PC-3 (cell line): ENCODE measurements around the gene ZNFX1. TPM values are rescaled to one million over a fixed set of nuclear protein-coding genes. Genes with fewer than 3 reads are reported as not detected.
"Not testable (repeated sequence)": the region's sequence is repeated elsewhere in the genome, so short reads cannot be mapped to it uniquely, and the experiment has no call there.

Experiments used
- ATAC-seq: fragments of 200-7000 bp; cut with Tn5 transposase; 2 replicates; pipeline ENCODE4 v1.9.1; 2020; ENCODE audit warnings: mild to moderate bottlenecking, moderate library complexity
- BruUV-seq: library from RNA; stranded (reverse); fragments of 400-500 nt; replicated peaks from 2 replicates; lab custom pipeline; 2021; lab: Mats Ljungman, UMichigan
- CTCF ChIA-PET: fragments of 300-600 bp; sonication (Branson Sonifier 250); formaldehyde crosslinking; loops from one replicate; lab custom pipeline; 2022; ENCODE audit warnings: antibody characterized with exemption; lab: Charles Lee
- POLR2A ChIA-PET: fragments of 300-600 bp; sonication (Branson Sonifier 250); formaldehyde crosslinking; loops from one replicate; lab custom pipeline; 2022; ENCODE audit warnings: antibody characterized with exemption; ENCODE audit not compliant: unreplicated experiment; lab: Charles Lee
- DNase-seq: peaks from one replicate; pipeline ENCODE4 v3.0.0-alpha.2; 2015
- H2AFZ ChIP-seq: fragments of 300-600 bp; sonication (generic); 2 replicates; pipeline ENCODE4 v1.6.0; 2016; ENCODE audit warnings: antibody characterized with exemption, low read length
- H3F3A ChIP-seq: fragments of 300-600 bp; sonication (generic); one replicate; pipeline ENCODE4 v1.6.0; 2017; ENCODE audit warnings: antibody characterized with exemption, low read length, control low read depth, mild to moderate bottlenecking; ENCODE audit not compliant: unreplicated experiment
- H3K27ac ChIP-seq: fragments of 300-600 bp; sonication (generic); 2 replicates; pipeline ENCODE4 v1.5.1; 2016; ENCODE audit warnings: mild to moderate bottlenecking, low read length
- H3K27me3 ChIP-seq: fragments of 300-600 bp; sonication (generic); 2 replicates; pipeline ENCODE4 v1.6.1; 2016; ENCODE audit warnings: low read length, mixed read lengths
- H3K36me3 ChIP-seq: fragments of 300-600 bp; sonication (generic); 2 replicates; pipeline ENCODE4 v1.6.1; 2016; ENCODE audit warnings: low read depth, mixed run types, low read length, mixed read lengths
- H3K4me1 ChIP-seq: fragments of 300-600 bp; sonication (generic); 2 replicates; pipeline ENCODE4 v1.5.1; 2016; ENCODE audit warnings: low read length; ENCODE audit not compliant: insufficient read depth
- H3K4me2 ChIP-seq: fragments of 300-600 bp; sonication (generic); 2 replicates; pipeline ENCODE4 v1.6.0; 2016; ENCODE audit warnings: low read length
- H3K4me3 ChIP-seq: fragments of 300-600 bp; sonication (generic); 2 replicates; pipeline ENCODE4 v1.5.1; 2016; ENCODE audit warnings: mild to moderate bottlenecking, low read length, mixed read lengths
- H3K79me2 ChIP-seq: fragments of 300-600 bp; sonication (generic); 2 replicates; pipeline ENCODE4 v1.6.1; 2017; ENCODE audit warnings: low read length, mixed read lengths
- H3K9ac ChIP-seq: fragments of 300-600 bp; sonication (generic); 2 replicates; pipeline ENCODE4 v1.6.0; 2016; ENCODE audit warnings: mild to moderate bottlenecking, low read length
- H3K9me2 ChIP-seq: fragments of 300-600 bp; sonication (generic); replicated peaks from 2 replicates; pipeline ENCODE4 v1.6.1; 2016; ENCODE audit warnings: mixed run types, low read length, mixed read lengths
- H3K9me3 ChIP-seq: fragments of 300-600 bp; sonication (generic); 2 replicates; pipeline ENCODE4 v1.6.1; 2016; ENCODE audit warnings: low read length, mixed read lengths
- H4K20me1 ChIP-seq: fragments of 300-600 bp; sonication (generic); 2 replicates; pipeline ENCODE4 v1.6.1; 2016; ENCODE audit warnings: low read length, mixed read lengths
- CTCF ChIP-seq: fragments of 300-600 bp; sonication (generic); conservative IDR thresholded peaks from 2 replicates; pipeline ENCODE4 v1.5.1; 2017; ENCODE audit warnings: antibody characterized with exemption, low read depth, mild to moderate bottlenecking, low read length
- EZH2 ChIP-seq: fragments of 300-600 bp; sonication (generic); IDR thresholded peaks from one replicate; pipeline ENCODE4 v1.6.1; 2017; ENCODE audit warnings: antibody characterized with exemption, mild to moderate bottlenecking, low read length; ENCODE audit not compliant: unreplicated experiment
- EZH2phosphoT487 ChIP-seq: fragments of 300-600 bp; sonication (generic); IDR thresholded peaks from 2 replicates; pipeline ENCODE4 v1.6.1; 2018; ENCODE audit warnings: mild to moderate bottlenecking, antibody characterized with exemption, low read length, borderline replicate concordance
- intact Hi-C: fragments of 100-400 bp; cut with micrococcal nuclease; formaldehyde crosslinking; loops from 2 replicates; pipeline ENCODE4 v1.9.0; 2023
- total RNA-seq: library from RNA; depleted of rRNA; stranded (reverse); fragments of >200 nt; gene quantifications from 2 replicates; pipeline ENCODE4 v1.2.3, GENCODE V29; 2014; rRNA removed

The ZNFX1 gene
- total RNA-seq, 1 experiment from 2014 or later: 18.8 TPM

GRCh38 chr20:49203011-49203410 lies 74.8 kb downstream of the ZNFX1 start:
- TF ChIP-seq CTCF (no peak), EZH2 (no peak), EZH2phosphoT487 (no peak)
- no TSS peak for BruUV-seq
- no peaks in the 10 kb centered on the region for H3K4me1 ChIP-seq
- POLR2A ChIA-PET: no interaction called here
- CTCF ChIA-PET: no interaction called here
- ATAC-seq (no peak), DNase-seq (no peak)
- H3K9ac ChIP-seq: no peak overlapping the region
- no peaks in the 10 kb centered on the region for H4K20me1 ChIP-seq
- no peaks in the 10 kb centered on the region for H3K9me2 ChIP-seq
- no peaks in the 10 kb centered on the region for H3F3A ChIP-seq
- H3K36me3 ChIP-seq: no peaks in the 10 kb centered on the region
- no peaks in the 10 kb centered on the region for H3K27me3 ChIP-seq
- H3K4me3 ChIP-seq: no peak overlapping the region
- no peak overlapping the region for H2AFZ ChIP-seq
- H3K4me2 ChIP-seq: no peak overlapping the region
- no peaks in the 10 kb centered on the region for H3K9me3 ChIP-seq
- H3K27ac ChIP-seq: no peak overlapping the region
- intact Hi-C loops: no loop called here
- no peaks in the 10 kb centered on the region for H3K79me2 ChIP-seq

DNA sequence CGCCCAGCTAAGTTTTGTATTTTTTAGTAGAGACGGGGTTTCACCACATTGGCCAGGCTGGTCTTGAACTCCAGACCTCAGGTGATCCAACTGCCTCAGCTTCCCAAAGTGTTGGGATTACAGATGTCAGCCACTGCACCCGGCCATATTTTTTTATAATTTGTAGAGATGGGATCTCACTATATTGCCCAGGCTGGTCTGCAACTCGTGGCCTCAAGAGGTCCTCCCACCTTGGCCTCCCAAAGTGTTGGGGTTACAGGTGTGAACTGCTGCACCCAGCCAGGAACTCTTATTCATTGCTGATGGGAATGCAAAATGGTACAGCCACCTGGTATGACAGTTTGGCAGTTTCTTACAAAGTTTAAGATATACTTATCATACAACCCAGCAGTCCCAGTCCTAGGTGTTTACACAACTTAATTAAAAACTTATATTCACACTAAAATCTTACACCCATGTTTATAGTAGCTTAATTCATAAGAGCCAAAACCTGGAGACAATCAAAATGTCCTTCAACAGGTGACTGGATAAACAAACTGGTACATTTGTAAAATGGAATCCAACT lies 78.0 kb downstream of the ZNFX1 start:
- CTCF ChIA-PET: no interaction called here
- Histone ChIP-seq H3K36me3 (no peaks in the 10 kb centered on the region), H2AFZ (no peak overlapping the region), H4K20me1 (no peaks in the 10 kb centered on the region), H3K4me3 (no peak overlapping the region), H3K27me3 (no peaks in the 10 kb centered on the region), H3K27ac (no peak overlapping the region), H3K9me3 (no peaks in the 10 kb centered on the region), H3K4me1 (no peaks in the 10 kb centered on the region), H3K4me2 (no peak overlapping the region), H3K79me2 (no peaks in the 10 kb centered on the region), H3K9me2 (no peaks in the 10 kb centered on the region), H3F3A (no peaks in the 10 kb centered on the region), H3K9ac (no peak overlapping the region)
- no peak for ATAC-seq
- no peak for DNase-seq
- no TSS peak for BruUV-seq
- TF ChIP-seq CTCF (no peak), EZH2phosphoT487 (no peak), EZH2 (no peak)
- intact Hi-C loops: no loop called here
- POLR2A ChIA-PET: no interaction called here

- H3K27me3 ChIP-seq, intact Hi-C loops, H3K79me2 ChIP-seq, H3K9me3 ChIP-seq, H3K27ac ChIP-seq, H4K20me1 ChIP-seq, H3K4me1 ChIP-seq, DNase-seq, ATAC-seq, BruUV-seq, CTCF ChIA-PET, H3K36me3 ChIP-seq, H3K9me2 ChIP-seq, H3F3A ChIP-seq, H3K9ac ChIP-seq, H2AFZ ChIP-seq, H3K4me2 ChIP-seq, H3K4me3 ChIP-seq: not testable (repeated sequence)
- POLR2A ChIA-PET: interaction anchor here (0.7 kb wide), 1 partner anchor 12 kb away, joined by 6 read pairs; no protein-coding TSS in a partner anchor
Observed at GRCh38 chr20:49192944-49193518, 84.8 kb downstream of the ZNFX1 start.

Other genes with a start within 250 kb of the ZNFX1 start
- gene CSE1L, start 231.7 kb downstream of the ZNFX1 start, total RNA-seq: 272 and 295 TPM in 2 replicates
- 87.8 and 111 TPM in 2 replicates for gene STAU1, start 89.7 kb downstream of the ZNFX1 start, total RNA-seq
- 80.8 and 97.3 TPM in 2 replicates for gene DDX27, start 58.6 kb downstream of the ZNFX1 start, total RNA-seq
- 0.04 and 0.35 TPM in 2 replicates for gene KCNB1, start 204.6 kb upstream of the ZNFX1 start, total RNA-seq